Inferior parietal cortex (tissue), 1 donor: ENCODE measurements around the gene TULP4.
"Not testable (repeated sequence)": the region's sequence is repeated elsewhere in the genome, so short reads cannot be mapped to it uniquely, and the experiment has no call there.

ENCODE experiments used
- DNase-seq: peaks from one replicate; pipeline ENCODE4 v3.0.0-alpha.2; 2016; ENCODE audit errors: extremely low spot score

Gene TULP4

GRCh38 chr6:158295976-158296853 lies 16.1 kb upstream of the TULP4 start:
- not testable (repeated sequence) for DNase-seq

DNA sequence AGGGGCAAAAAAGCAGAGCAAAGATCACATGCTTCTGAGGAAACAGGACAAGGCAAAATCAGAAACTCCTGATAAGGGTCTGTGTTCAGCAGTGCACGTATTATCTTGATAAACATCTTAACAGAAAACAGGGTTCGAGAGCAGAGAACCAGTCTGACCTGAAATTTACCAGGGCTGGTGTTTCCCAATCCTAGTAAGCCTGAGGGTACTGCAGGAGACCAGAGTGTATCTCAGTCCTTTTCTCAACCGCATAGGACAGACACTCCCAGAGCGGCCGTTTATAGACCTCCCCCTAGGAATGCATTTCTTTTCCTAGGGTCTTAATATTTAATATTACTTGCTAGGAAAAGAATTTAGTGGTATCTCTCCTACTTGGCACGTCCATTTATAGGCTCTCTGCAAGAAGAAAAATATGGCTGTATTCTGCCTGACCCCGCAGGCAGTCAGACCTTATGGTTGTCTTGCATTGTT lies 15.4 kb upstream of the TULP4 start:
- not testable (repeated sequence) for DNase-seq

GRCh38 chr6:158297657-158298056 lies 14.6 kb upstream of the TULP4 start:
- DNase-seq = not testable (repeated sequence)

DNA sequence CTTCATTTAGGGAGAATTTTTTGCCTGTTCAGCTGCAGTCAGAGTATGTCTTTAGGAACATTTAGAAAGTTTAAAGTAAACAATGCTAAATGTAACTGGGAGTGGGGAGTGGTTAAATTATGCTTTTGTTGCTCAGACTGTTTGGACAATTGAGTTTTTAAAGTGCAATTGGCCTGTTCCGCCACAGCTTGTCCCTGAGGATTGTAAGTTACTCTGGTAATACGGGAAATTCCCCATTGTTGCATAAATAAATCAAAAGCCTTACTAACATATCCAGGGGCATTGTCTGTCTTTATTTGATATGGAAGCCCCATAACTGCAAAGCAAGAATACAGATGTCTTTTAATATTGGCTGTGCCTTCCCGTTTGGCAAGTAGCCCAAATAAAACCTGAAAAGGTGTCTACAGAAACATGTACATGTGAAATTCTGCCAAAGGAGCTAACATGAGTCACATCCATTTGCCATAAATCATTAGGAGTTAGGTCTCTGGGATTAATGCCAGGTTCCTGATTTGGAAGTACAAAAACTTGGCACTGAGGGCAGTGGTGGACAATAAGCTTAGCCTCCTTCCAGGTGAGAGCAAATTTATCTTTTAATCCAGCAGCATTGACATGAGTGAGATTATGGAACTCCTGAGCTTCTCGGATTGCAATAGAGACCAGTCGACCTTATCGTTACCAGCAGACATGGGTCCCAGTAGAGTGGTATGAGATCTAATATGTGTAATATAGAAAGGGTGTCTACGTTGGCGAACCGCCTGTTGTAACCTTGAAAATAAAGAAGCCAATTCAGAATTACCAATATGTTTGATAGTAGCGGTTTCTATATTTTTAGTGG lies 11.7 kb upstream of the TULP4 start:
- DNase-seq = not testable (repeated sequence)

- not testable (repeated sequence) for DNase-seq
Observed at GRCh38 chr6:158301561-158301960, 10.7 kb upstream of the TULP4 start.

GRCh38 chr6:158302195-158302796 lies 10.0 kb upstream of the TULP4 start:
- DNase-seq = not testable (repeated sequence)

DNA sequence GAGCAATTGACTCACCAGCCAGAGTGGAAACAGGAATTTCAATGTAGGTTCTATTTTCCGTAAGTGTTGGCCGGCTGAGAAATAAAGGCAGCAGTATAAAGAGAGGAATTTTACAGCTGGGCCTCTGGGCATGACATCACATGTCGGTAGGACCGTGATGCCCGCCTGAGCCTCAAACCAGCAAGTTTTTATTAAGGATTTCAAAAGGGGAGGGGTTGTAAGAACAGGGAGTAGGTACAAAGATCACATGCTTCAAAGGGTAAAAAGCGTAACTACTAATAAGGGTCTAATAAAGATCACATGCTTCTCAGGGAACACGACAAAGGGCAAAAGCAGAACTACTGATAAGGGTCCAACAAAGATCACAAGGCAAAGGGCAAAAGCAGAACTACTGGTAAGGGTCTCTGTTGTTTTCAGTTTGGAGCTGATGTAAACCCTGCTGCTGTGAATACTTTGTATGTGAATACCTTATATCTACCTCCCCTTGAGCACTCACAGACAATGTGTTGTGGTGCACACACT lies 9.0 kb upstream of the TULP4 start:
- DNase-seq = no peak

DNA sequence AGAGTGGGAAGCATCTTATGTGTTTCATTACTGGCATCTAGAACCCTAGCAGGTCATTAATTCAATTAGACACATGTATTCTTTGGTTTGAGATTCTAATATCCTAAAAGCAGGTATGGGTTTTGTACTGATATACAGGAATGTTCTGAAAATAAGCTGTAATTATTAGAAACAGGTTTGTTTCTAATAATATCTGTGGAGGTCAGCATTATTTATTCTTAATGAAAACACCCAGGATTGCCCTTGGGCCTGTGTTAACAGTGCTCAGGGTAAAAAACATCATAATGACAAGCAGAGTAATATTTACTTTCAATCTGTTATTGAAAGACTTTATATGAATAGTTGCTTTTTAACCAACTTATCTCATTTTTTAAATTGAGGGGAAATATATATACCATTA lies 8.0 kb upstream of the TULP4 start:
- no peak for DNase-seq

GRCh38 chr6:158309814-158310213 lies 2.5 kb upstream of the TULP4 start:
- no peak for DNase-seq

GRCh38 chr6:158311193-158311592 lies 1.1 kb upstream of the TULP4 start:
- no peak for DNase-seq

DNA sequence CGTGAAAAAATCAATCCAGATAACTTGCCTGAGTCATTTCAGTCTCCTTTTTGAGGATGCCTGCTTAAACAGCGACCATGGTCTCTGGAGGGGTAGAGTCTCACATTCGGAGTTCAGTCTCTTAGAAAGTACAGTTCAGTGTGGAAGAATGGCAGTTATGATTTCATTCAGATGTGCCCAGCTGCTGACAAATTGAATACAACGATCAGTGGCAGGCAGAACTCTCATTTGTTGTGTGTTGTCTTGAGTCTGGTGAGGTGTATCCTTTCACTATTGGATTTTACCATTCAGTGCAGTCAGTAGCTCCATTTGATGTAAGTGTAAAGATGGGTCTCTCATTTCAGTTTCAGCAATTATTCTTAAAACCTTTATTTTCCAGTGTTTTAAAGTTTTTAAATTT lies 639 bp upstream of the TULP4 start:
- no peak for DNase-seq

- no peak for DNase-seq
Observed at GRCh38 chr6:158312672-158313397, 570 bp downstream of the TULP4 start.

DNA sequence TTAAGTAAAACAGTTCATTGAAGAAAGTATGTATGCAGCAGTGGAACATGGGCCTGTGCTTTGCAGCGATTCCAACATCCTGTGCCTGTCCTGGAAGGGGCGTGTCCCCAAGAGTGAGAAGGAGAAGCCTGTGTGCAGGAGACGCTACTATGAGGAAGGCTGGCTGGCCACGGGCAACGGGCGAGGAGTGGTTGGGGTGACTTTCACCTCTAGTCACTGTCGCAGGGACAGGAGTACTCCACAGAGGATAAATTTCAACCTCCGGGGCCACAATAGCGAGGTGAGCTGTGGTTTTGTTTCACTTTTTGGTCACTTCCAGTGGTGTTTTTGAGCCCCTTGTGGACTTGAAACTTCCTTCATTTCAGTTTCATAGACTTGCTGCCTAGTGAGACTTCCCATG lies 1.7 kb downstream of the TULP4 start:
- DNase-seq = no peak

DNA sequence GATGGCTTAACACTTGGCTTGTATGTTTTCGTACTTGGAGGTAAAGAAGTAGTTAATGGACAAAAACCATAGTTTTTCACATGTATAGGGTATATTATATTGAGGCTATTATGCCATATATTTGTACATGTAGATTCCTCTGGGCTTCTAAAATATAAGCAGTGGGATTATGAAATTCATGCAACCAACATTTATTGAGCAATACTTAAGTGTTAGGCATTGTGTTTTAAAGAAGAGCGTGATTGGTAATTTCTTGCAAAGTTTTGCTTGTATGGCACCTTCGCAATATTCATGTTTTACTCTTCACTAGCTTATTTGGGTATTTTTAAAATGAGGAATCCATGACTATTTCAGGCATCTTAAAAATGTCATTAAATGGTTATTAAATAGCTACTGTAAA lies 2.5 kb downstream of the TULP4 start:
- no peak for DNase-seq

- DNase-seq = no peak
Observed at GRCh38 chr6:158316022-158316421, 3.8 kb downstream of the TULP4 start.

DNA sequence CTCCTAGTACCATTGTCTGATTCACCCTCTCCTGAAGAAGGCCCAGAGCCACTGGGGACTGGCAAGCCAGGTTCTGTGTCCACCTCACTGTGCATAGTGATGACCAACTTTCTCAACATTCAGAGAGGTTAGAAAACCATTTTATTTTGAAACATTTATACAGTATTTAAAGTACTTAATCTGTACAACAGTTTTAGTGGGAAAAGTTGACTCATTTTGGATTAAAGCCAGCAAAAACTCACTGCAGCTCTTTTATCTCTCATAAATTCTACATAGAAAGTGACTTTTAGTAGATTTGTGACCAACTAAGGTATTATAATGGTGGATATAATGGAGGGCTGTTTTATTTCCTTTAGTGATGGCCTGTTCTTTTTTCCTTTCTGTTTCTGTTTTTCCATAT lies 9.7 kb downstream of the TULP4 start:
- DNase-seq = no peak

DNA sequence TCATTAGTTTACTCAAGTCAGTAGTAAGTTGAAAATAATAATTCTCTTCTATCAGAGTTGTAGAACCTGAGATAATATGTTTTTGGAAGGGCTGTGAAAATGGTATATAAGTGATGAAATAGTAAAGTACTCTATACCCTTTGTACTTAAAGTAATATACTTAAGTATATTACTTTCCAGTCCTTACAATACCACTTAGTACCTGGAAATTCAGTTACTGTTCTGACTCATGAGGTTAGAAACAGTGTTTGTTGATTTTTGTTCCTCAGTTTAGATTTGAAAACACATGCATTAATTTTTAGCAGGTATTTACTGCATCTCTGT lies 10.1 kb downstream of the TULP4 start:
- DNase-seq = no peak

- no peak for DNase-seq
Observed at GRCh38 chr6:158322724-158323560, 10.7 kb downstream of the TULP4 start.

- no peak for DNase-seq
Observed at GRCh38 chr6:158323561-158323958, 11.3 kb downstream of the TULP4 start.

- no peak for DNase-seq
Observed at GRCh38 chr6:158324136-158324535, 11.9 kb downstream of the TULP4 start.

DNA sequence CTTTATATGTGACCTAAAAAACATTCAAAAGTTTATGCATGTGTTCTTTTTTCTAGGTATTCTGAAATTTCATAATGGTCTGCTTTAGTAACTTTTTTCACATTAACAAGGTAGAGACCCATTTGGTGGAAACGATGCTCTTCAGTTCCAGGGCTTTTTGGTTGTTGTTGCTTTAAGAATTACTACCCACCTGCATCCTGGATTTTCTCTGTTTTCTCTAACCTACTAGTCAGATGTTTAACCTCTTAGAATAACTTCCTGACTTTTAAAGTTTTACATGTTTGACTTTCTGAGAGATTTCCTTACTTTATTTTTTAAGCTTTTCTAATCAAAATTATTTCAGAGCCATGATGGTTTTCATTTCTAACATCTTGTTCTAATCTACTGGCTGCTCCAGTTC lies 14.9 kb downstream of the TULP4 start:
- no peak for DNase-seq
